ENCODE measurements around the gene HAP1.

DNA sequence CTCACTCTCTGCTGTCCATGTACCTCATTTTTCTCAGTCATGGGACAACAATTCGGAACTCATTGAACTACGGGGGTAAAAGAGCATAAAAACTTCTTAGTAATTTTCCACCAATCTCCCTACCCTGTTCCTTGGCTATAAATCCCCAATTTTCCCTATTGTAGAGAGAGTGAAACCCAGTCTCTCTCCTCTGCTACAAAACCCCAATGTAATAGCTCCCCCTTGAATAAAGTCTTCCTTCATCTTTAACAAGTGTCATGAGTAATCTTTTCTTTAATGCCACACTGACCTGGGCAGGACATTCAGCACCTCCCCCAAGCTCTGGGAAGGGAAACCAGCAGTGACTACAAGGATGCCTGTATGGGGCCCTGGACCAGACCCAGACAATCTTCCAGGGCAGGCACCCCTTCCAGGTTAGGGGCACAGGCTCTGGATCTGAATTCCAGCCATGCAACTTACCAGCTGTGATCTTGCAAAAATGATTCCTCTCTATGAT is 56.0 kb downstream of the HAP1 start:
- TF ChIP-seq ZNF274 (IDR thresholded peaks at IDR 0.05; ENCODE audit: borderline replicate concordance, extremely low read depth, low read length) (no peak), POLR2A (IDR thresholded peaks at IDR 0.05; ENCODE audit: control extremely low read depth in 1 of 2, low read depth in 2 of 2, low read length in 2 of 2) (peak; percentile 83 to 90), POLR2AphosphoS5 (IDR thresholded peaks at IDR 0.05; ENCODE audit: low read depth, low read length) (peak; percentile 94), CHD2 (IDR thresholded peaks at IDR 0.05; ENCODE audit: low read length) (no peak), JUND (IDR thresholded peaks at IDR 0.05; ENCODE audit: low read length) (no peak), SUZ12 (IDR thresholded peaks at IDR 0.05; ENCODE audit: low read length) (no peak), GABPA (IDR thresholded peaks at IDR 0.05; ENCODE audit: borderline replicate concordance, insufficient read depth, low read length) (no peak), TAF7 (optimal IDR thresholded peaks at IDR 0.05; ENCODE audit: borderline replicate concordance, low read depth, low read length) (peak; percentile 100)
- TF ChIP-seq, protein P1, sequence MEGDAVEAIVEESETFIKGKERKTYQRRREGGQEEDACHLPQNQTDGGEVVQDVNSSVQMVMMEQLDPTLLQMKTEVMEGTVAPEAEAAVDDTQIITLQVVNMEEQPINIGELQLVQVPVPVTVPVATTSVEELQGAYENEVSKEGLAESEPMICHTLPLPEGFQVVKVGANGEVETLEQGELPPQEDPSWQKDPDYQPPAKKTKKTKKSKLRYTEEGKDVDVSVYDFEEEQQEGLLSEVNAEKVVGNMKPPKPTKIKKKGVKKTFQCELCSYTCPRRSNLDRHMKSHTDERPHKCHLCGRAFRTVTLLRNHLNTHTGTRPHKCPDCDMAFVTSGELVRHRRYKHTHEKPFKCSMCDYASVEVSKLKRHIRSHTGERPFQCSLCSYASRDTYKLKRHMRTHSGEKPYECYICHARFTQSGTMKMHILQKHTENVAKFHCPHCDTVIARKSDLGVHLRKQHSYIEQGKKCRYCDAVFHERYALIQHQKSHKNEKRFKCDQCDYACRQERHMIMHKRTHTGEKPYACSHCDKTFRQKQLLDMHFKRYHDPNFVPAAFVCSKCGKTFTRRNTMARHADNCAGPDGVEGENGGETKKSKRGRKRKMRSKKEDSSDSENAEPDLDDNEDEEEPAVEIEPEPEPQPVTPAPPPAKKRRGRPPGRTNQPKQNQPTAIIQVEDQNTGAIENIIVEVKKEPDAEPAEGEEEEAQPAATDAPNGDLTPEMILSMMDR (IDR thresholded peaks at IDR 0.05; ENCODE audit: control extremely low read depth in 1 of 3, insufficient read depth in 1 of 3, low read depth in 1 of 3, low read length in 3 of 3): no peak
- TF ChIP-seq, protein P2, sequence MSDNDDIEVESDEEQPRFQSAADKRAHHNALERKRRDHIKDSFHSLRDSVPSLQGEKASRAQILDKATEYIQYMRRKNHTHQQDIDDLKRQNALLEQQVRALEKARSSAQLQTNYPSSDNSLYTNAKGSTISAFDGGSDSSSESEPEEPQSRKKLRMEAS (IDR thresholded peaks at IDR 0.05): no peak

Measured in H1 (cell line).